Stimulated activated CD4-positive, alpha-beta T cell treated with anti-CD3 and anti-CD28 coated beads, Interleukin-15, amount 100 ng/mL, for 1 hour (primary cell): ENCODE measurements around the gene GRIK4.

ENCODE experiments used
- DNase-seq, 2 donors: peaks; one replicate each; pipeline ENCODE4 v3.0.0-alpha.2; 2020; ENCODE audit warnings: low read depth in 1 of 2, low spot score in 1 of 2

Gene GRIK4

GRCh38 chr11:120510406-120511115, 987 bp upstream of the GRIK4 start:
- DNase-seq: no peak

- DNase-seq: no peak
Measured at GRCh38 chr11:120511820-120512738, 531 bp downstream of the GRIK4 start.

- DNase-seq: no peak
Measured at GRCh38 chr11:120512739-120513435, 1.3 kb downstream of the GRIK4 start.

GRCh38 chr11:120513436-120514315, 2.1 kb downstream of the GRIK4 start:
- DNase-seq: no peak

GRCh38 chr11:120514541-120515121, 3.1 kb downstream of the GRIK4 start:
- DNase-seq: no peak

GRCh38 chr11:120515186-120515723, 3.7 kb downstream of the GRIK4 start:
- no peak for DNase-seq

- DNase-seq: no peak
Measured at GRCh38 chr11:120516461-120517389, 5.2 kb downstream of the GRIK4 start.

GRCh38 chr11:120517390-120517761, 5.8 kb downstream of the GRIK4 start:
- no peak for DNase-seq

- no peak for DNase-seq
Measured at GRCh38 chr11:120517801-120518291, 6.3 kb downstream of the GRIK4 start.

- DNase-seq: no peak
Measured at GRCh38 chr11:120518356-120518755, 6.8 kb downstream of the GRIK4 start.

GRCh38 chr11:120519474-120519873, 7.9 kb downstream of the GRIK4 start:
- DNase-seq: no peak

- no peak for DNase-seq
Measured at GRCh38 chr11:120520091-120520822, 8.7 kb downstream of the GRIK4 start.

GRCh38 chr11:120521176-120521575, 9.6 kb downstream of the GRIK4 start:
- no peak for DNase-seq

GRCh38 chr11:120522021-120522420, 10.5 kb downstream of the GRIK4 start:
- DNase-seq: no peak

GRCh38 chr11:120522736-120523135, 11.2 kb downstream of the GRIK4 start:
- no peak for DNase-seq

GRCh38 chr11:120523196-120523595, 11.6 kb downstream of the GRIK4 start:
- DNase-seq: no peak

GRCh38 chr11:120524536-120525085, 13.1 kb downstream of the GRIK4 start:
- no peak for DNase-seq
